Measurements from ENCODE around the gene ASPA. TPM values are rescaled to one million over a fixed set of nuclear protein-coding genes. Genes with fewer than 3 reads are reported as not detected.

Gene ASPA
- total and polyA plus RNA-seq, 2 donors (not counting 1 experiment from before 2014, with no cell fraction given), result 1.3 to 5.4 TPM

DNA sequence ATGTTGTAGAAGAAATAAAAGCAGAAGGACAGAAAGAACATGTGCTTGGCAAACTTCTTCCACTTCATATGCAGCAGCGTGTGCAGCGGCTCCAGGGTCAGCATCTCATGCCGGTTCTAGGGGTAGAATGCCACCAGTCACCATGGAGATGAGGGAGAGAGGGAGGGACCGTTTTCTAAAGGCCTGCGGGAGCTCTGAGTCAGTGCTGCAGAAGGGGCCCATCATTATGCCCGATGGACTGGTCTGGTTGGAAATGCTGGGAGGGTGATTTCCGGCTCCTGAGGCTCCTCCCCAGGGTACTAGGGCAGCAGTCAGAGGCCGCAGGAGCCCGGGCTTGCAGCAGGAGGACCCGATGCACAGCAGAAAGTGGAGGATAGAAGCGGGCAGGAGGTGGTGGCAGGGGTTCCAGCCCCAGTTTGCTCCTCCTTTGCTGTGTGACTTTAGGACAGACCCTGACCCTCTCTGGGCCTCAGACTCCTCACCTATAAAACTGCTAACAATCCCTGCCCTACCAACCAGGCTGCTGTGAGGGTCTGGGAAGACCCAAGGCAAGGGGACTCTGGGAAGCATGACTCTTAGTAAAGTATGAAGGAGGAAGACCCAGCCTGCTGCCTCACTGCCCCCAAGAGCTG is 53.2 kb downstream of the ASPA start:
- no peak overlapping the region for H3K9ac ChIP-seq (ENCODE audit: insufficient read depth, low read length)
- H2AFZ ChIP-seq (ENCODE audit: low read length), result no peak overlapping the region
- TF ChIP-seq, protein P1, sequence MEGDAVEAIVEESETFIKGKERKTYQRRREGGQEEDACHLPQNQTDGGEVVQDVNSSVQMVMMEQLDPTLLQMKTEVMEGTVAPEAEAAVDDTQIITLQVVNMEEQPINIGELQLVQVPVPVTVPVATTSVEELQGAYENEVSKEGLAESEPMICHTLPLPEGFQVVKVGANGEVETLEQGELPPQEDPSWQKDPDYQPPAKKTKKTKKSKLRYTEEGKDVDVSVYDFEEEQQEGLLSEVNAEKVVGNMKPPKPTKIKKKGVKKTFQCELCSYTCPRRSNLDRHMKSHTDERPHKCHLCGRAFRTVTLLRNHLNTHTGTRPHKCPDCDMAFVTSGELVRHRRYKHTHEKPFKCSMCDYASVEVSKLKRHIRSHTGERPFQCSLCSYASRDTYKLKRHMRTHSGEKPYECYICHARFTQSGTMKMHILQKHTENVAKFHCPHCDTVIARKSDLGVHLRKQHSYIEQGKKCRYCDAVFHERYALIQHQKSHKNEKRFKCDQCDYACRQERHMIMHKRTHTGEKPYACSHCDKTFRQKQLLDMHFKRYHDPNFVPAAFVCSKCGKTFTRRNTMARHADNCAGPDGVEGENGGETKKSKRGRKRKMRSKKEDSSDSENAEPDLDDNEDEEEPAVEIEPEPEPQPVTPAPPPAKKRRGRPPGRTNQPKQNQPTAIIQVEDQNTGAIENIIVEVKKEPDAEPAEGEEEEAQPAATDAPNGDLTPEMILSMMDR (conservative IDR thresholded peaks at IDR 0.05 in 1 of 2, IDR thresholded peaks at IDR 0.05 in 1 of 2; ENCODE audit: low read depth in 1 of 2, low read length in 2 of 2), result no peak
- no peak for TF ChIP-seq EZH2 (IDR thresholded peaks at IDR 0.05; ENCODE audit: low read length, missing control alignments)
- no peak overlapping the region for H3K4me2 ChIP-seq (ENCODE audit: extremely low read depth, insufficient read depth, low read length)
- no peak overlapping the region for H3K27ac ChIP-seq (ENCODE audit: insufficient read depth, low read length)
- peak in 1 of 2 donors; percentile 37 for DNase-seq (ENCODE audit: low read depth in 2 of 2)
- H3K79me2 ChIP-seq (ENCODE audit: control insufficient read depth, insufficient read depth, low read length), result no peaks in the 10 kb centered on the region
- no peaks in the 10 kb centered on the region for H4K20me1 ChIP-seq (ENCODE audit: control insufficient read depth, extremely low read depth, insufficient read depth, low read length)
- no peaks in the 10 kb centered on the region for H3K27me3 ChIP-seq (ENCODE audit: control insufficient read depth, insufficient read depth, low read length)
- no peaks in the 10 kb centered on the region for H3K4me1 ChIP-seq (ENCODE audit: control insufficient read depth, extremely low read depth, insufficient read depth, low read length)
- no peak overlapping the region for H3K4me3 ChIP-seq (replicated peaks in 1 of 4; ENCODE audit: control extremely low read depth in 1 of 4, insufficient read depth in 1 of 4, low read depth in 3 of 4, low read length in 4 of 4)
- H3K9me3 ChIP-seq (ENCODE audit: control insufficient read depth, insufficient read depth, low read depth, low read length), result no peaks in the 10 kb centered on the region
- no peaks in the 10 kb centered on the region for H3K36me3 ChIP-seq (ENCODE audit: control insufficient read depth, insufficient read depth, low read length)

DNA sequence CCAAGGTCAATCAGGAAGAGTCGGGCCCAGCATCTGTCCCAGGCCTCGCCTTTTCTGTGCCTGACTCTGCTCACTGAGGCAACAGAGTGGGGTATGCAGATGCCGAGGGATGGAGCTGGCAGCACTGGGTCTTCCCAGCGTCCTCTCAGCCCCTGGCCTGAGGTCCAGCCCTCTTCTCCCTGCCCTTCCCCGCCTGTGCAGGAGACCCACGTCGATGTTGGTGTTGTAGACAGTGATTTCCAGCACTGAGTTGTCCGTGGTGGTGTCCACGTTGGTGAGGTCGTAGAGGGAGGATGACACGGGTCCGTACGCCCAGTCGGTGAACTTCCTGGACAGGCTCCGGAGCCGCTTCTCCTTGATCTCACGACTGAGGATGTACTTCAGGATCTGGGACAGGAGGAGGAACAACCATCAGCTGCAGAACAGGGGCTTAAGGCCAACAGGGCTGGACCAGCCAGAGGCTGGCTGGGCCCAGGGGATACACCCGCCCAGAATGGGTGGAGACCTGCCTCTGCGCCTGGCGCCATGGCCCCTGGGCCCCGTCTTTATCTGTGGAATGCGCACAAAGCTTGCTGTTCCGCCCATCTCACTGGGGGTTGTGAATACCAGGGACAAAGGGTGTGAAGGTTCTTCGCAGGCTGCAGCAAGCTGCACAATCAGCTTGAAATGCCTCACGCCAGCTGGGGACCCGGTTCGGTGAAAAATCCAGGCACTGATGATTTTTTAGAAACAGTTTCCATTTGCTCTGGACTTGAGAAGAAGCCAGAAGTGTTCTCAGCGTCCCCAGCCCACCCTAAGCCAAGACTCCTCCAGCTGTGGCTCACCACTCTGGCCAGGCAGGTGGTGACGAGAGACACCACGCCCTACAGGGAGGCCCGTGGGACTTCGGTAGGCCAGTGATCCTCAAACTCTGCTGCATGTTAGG is 54.3 kb downstream of the ASPA start:
- H3K4me3 ChIP-seq (replicated peaks in 1 of 4; ENCODE audit: control extremely low read depth in 1 of 4, insufficient read depth in 1 of 4, low read depth in 3 of 4, low read length in 4 of 4), result peak overlapping the region in 1 of 4 experiments; percentile 11
- no peak overlapping the region for H2AFZ ChIP-seq (ENCODE audit: low read length)

More for the DNA sequence above, 54.3 kb downstream of the ASPA start:
- H3K9ac ChIP-seq (ENCODE audit: insufficient read depth, low read length), result no peak overlapping the region
- H3K4me1 ChIP-seq (ENCODE audit: control insufficient read depth, extremely low read depth, insufficient read depth, low read length), result no peaks in the 10 kb centered on the region
- no peaks in the 10 kb centered on the region for H4K20me1 ChIP-seq (ENCODE audit: control insufficient read depth, extremely low read depth, insufficient read depth, low read length)
- no peaks in the 10 kb centered on the region for H3K9me3 ChIP-seq (ENCODE audit: control insufficient read depth, insufficient read depth, low read depth, low read length)
- TF ChIP-seq, protein P1 (conservative IDR thresholded peaks at IDR 0.05 in 1 of 2, IDR thresholded peaks at IDR 0.05 in 1 of 2; ENCODE audit: low read depth in 1 of 2, low read length in 2 of 2), result no peak
- no peak for TF ChIP-seq EZH2 (IDR thresholded peaks at IDR 0.05; ENCODE audit: low read length, missing control alignments)
- H3K27me3 ChIP-seq (ENCODE audit: control insufficient read depth, insufficient read depth, low read length), result no peaks in the 10 kb centered on the region
- no peaks in the 10 kb centered on the region for H3K79me2 ChIP-seq (ENCODE audit: control insufficient read depth, insufficient read depth, low read length)
- no peak overlapping the region for H3K4me2 ChIP-seq (ENCODE audit: extremely low read depth, insufficient read depth, low read length)
- H3K27ac ChIP-seq (ENCODE audit: insufficient read depth, low read length), result no peak overlapping the region
- H3K36me3 ChIP-seq (ENCODE audit: control insufficient read depth, insufficient read depth, low read length), result no peaks in the 10 kb centered on the region
- DNase-seq (ENCODE audit: low read depth in 2 of 2), result peak; percentile 44 to 47
